GM13976 (cell line): ENCODE measurements around the gene SLC45A2.
"Not testable (repeated sequence)": the region's sequence is repeated elsewhere in the genome, so short reads cannot be mapped to it uniquely, and the experiment has no call there.

Experiments
- DNase-seq: peaks from one replicate; pipeline ENCODE4 v3.0.0; 2012; ENCODE audit warnings: low spot score
- CTCF ChIP-seq: IDR thresholded peaks from 2 replicates; pipeline ENCODE4 v1.5.1; 2012; ENCODE audit warnings: borderline replicate concordance, mild to moderate bottlenecking; ENCODE audit not compliant: insufficient read depth; ENCODE audit errors: extremely low read depth, missing control alignments, control extremely low read depth
- in situ Hi-C: fragments of 300-500 bp; cut with MboI; formaldehyde crosslinking; loops from one replicate; pipeline ENCODE4 v1.12.0; 2022; ENCODE audit warnings: low sequenced_read_pairs, mixed read lengths, inconsistent platforms; ENCODE audit not compliant: unreplicated experiment

SLC45A2 gene

GRCh38 chr5:33925278-33925677, 59.2 kb downstream of the SLC45A2 start:
- in situ Hi-C loops: no loop called here
- no peak for DNase-seq
- no peak for TF ChIP-seq CTCF

GRCh38 chr5:33921002-33921401, 63.5 kb downstream of the SLC45A2 start:
- in situ Hi-C loops: no loop called here

GRCh38 chr5:33914844-33915243, 69.6 kb downstream of the SLC45A2 start:
- DNase-seq, in situ Hi-C loops: not testable (repeated sequence)

More at GRCh38 chr5:33921002-33921401, 63.5 kb downstream of the SLC45A2 start:
- DNase-seq: no peak
- TF ChIP-seq CTCF: no peak

GRCh38 chr5:33906248-33906647, 78.2 kb downstream of the SLC45A2 start:
- DNase-seq, in situ Hi-C loops: not testable (repeated sequence)

GRCh38 chr5:33905381-33905780, 79.1 kb downstream of the SLC45A2 start:
- DNase-seq: no peak
- in situ Hi-C loops: no loop called here
- TF ChIP-seq CTCF: no peak

GRCh38 chr5:33903118-33903517, 81.4 kb downstream of the SLC45A2 start:
- DNase-seq: no peak
- no peak for TF ChIP-seq CTCF
- in situ Hi-C loops: no loop called here

- in situ Hi-C loops: no loop called here
- no peak for TF ChIP-seq CTCF
- DNase-seq: no peak
Observed at GRCh38 chr5:33901156-33901555, 83.3 kb downstream of the SLC45A2 start.
